ELR (cell line): ENCODE data around the gene CSTF3.
A peak's percentile ranks its signal among the peaks of the same experiment; 100 is the strongest.
"Not testable (repeated sequence)": the region's sequence is repeated elsewhere in the genome, so short reads cannot be mapped to it uniquely, and the experiment has no call there.

Experiments used
- DNase-seq: peaks from one replicate; pipeline ENCODE4 v3.0.0-alpha.2; 2015; ENCODE audit warnings: low read depth

The CSTF3 gene

DNA sequence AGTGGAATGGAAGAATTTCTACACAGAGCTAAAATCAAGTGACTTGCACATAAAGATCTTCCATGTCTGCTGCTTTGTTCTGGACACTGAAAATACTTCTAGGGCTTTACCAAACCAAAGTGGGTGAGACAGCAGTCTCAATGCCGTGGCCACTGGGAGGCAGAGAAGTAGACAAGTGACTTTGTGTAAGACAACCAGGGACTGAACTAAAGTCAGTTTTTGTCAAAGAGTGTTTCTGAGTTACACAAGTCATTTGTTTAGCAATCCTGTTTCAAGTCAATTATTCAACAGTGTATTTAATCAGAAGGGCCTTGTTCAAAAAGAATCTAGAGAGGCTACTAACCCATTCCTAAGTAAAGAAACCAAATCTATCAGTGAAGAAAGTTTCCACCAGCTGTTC, 75.3 kb downstream of the CSTF3 start:
- no peak for DNase-seq

DNA sequence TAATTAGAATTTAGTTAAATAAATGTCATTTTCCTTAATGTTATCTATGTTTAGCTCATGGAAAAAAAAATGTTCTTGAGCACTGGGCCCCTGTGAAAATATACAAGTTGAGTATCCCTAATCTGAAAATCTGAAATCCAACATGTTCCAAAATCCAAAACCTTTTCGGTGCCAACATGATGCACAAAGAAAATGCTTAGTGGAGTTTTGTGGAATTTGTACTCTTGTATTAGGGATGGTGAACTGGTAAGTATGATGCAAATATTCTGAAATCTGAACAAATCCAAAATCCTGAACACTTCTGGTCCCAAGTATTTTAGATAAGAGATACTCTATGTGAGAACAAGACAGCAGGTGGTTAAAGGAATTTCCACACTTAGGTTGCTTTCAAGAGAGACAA, 77.4 kb downstream of the CSTF3 start:
- no peak for DNase-seq

DNA sequence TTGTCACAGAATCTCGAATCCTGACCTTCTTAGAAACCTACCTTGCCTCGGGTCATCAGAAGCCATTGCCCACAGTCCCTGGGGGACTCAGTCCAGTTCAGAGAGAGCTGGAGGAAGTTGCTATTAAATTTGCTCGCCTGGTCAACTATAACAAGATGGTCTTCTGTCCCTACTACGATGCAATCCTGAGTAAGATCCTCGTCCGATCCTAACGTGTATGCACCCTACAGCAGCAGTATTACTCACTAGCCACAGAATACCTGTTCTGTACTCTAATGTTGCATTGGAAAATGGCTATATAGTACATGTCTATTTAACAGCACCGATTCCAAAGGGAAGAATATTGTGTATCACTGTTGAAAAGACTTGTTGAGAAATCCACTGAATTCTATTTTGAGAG, 88.8 kb downstream of the CSTF3 start:
- no peak for DNase-seq

DNA sequence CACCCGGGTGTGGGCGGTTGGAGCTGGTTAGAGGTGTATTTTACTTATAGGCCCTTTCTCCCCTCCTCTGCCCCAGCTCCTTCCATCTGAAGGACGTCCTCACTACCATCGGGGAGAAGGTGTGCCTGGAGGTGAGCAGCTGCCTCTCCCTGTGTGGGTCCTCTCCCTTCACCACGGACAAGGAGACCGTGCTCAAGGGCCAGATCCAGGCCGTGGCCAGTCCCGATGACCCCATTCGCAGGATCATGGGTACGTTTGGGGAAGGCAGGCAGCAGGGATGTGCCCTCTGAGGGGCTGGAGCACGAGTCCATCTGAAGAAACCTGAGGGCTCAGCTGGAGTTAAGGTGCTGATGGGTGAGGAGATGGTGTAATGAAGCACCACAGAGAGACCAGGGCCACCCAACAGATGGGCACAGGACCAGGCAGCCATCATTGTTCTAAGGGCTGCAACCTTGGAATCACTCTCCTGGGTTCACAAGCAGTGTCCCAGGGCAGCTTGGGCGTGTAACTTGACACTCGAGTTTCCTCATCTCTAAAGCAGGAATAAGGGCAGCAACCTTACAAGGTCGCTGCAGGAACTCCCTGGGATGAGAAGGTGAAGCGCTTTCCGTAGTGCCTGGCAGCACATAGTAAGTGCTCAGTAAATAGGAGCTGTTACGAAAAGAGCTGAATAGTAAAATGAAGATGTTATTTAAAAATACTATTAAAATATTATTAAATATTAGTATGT, 92.5 kb downstream of the CSTF3 start:
- DNase-seq, result no peak

DNA sequence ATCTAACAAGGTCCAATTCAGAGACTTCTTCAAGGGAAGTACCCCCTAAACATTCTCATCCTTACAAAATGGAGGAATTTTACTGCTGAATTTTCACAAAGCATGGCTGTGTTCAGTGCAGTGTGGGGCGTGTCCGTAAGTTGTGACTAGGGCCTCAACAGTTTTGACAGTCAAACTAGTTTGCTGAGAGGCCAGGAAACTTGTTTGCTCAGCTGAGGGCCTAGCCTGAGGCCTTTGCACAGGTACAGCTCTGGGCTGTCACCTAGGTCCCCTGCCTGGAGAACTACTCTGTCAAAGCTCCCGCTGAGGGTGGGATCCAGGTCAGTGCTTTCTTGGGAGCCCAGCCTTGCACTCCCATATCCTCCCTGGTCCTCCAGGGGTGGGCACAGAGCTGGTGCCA, 94.0 kb downstream of the CSTF3 start:
- DNase-seq, result no peak

DNA sequence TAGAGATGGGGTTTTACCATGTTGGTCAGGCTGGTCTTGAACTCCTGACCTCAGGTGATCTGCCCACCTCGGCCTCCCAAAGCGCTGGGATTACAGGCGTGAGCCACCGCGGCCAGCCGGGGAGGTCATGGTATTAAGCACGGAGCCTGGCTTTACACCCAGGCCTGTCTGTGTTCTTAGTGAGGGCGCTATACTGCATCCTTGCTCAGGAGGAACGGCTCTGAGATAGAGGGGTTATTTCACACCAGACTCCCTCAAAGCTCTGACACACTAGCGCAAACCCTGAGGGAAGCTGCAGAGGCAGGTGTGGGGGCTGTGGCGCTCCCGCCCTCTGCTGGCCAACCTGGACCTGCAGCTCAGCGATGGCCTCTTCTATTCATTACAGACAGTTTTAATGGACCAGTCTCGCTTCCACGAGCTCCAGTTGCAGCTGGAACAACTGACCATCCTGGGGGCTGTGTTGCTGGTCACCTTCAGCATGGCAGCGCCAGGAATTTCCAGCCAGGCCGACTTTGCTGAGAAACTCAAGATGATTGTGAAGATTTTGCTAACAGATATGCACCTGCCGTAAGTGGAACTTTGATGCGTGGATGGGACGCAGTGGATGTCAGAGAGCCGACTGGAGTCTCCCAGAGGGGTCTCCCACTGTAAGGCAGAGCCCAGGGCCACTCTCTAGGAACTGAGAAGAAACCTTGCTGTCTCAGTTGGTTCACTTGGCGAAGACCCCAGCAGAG, 95.7 kb downstream of the CSTF3 start:
- DNase-seq, result peak; percentile 71

DNA sequence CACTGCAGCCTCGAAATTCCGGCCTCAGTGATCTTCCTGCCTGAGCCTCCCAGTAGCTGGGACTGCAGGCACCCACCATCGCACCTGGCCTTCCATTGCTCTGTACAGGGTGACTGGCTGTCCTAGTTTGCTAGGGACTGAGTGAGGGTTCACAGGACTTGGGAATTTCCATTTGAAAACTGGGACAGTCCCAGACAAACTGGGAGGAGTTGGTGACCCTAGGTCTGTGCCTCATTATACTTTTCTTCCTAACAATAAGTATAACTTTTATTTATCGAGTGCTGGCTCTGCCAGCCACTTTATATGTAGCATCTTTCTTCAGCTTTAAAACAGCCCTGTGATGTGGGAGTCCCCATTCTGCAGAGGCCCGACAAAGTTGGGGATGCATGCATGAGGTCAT, 96.4 kb downstream of the CSTF3 start:
- DNase-seq, result no peak

DNA sequence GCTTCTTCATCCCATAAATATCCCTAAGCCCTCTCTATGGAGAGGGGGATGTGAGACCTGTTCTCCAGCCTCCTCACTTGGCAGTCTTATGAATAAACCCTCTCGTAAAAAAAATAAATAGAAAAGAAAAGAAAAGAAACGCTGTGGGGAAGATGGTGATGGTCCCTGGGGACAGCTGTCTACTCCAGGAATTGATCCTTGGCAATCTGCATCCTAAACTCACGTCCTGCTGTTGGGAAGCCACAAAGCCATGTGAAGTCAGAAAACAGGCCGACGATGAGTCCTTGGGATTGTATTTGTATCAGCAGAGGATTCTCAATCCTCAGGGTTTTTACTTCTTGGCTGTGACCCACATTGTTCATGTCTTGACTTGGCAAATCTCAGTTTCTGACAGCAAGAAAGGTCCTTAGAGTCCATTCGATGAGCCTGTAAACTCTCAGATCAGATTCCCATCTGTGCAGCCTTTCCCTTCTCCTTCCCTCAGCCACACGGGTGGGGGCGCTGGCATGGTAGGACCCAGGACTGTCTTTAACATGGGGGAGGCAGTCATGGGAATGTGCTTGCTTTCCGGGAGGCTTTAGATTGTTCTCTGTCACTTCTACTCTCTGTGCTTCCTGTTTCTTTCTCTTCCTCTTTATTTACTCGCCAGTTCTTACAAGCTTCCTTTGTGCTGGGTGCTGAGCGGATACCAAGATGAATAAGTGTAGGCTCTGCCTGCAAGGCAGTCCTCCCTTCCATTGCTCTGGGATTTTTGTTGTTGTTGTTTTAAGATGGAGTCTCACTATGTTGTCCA, 97.1 kb downstream of the CSTF3 start:
- DNase-seq, result no peak

DNA sequence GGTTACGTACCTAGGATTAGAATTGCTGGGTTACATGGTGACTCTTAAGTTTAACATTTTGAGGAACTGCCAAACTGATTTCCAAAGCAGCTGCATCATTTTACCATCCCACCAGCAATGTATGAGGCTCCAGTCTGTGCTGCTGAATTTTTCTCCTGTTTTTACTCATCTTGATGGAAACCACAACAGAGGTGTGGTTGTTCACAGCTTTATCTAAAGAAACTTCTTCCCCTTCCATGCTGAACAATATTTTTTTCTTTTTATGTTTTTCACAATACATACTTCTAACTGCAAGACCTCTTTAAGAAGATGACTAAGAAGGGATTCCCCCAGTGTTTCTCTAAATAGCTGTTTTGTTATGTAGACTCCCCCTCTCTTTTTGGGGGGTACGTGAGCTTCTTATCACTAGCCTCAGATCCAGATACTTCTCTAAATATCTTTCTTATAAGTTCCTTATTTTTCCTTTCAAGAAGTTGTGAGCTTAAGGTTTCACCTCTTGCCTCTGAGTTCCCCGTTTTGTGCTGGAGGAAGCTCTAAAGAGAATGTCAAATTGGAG, 97.9 kb downstream of the CSTF3 start:
- no peak for DNase-seq

DNA sequence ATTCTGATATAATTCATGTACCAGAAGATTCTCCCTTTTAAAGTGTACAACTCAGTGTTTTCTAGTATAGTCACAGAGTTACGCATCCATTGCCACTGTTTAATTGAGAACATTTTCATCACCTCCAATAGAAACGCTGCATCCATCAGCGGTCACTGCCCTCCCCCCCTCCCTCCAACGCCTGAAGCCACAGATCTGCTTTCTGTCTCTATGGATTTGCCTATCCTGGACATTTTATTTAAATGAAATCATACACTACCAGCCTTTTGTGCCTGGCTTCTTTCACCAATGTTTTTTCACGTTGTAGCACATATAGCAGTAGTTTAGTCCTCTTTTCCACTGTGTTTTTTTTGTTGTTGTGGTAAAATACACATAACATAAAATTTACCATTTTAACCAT, 99.1 kb downstream of the CSTF3 start:
- DNase-seq, result no peak

DNA sequence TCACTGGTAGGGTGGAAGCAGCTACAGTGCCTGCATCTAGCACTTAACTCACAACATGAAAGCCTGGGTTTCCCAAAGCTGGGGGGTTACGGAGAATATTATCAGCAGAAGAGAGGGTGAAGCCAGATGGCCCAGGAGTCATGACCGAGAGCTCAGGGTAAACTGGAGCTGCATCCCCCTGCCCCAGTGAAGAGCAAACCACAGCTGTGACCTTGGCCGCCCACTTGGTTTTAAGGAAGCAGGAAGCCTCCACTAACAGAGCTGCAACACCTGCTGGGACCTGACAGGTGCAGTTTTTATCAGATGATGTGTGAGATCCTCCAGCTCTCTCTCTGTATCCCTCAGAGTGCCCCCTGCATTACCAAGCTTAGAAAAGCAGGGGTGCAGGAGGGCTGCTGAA, 101.0 kb downstream of the CSTF3 start:
- no peak for DNase-seq

DNA sequence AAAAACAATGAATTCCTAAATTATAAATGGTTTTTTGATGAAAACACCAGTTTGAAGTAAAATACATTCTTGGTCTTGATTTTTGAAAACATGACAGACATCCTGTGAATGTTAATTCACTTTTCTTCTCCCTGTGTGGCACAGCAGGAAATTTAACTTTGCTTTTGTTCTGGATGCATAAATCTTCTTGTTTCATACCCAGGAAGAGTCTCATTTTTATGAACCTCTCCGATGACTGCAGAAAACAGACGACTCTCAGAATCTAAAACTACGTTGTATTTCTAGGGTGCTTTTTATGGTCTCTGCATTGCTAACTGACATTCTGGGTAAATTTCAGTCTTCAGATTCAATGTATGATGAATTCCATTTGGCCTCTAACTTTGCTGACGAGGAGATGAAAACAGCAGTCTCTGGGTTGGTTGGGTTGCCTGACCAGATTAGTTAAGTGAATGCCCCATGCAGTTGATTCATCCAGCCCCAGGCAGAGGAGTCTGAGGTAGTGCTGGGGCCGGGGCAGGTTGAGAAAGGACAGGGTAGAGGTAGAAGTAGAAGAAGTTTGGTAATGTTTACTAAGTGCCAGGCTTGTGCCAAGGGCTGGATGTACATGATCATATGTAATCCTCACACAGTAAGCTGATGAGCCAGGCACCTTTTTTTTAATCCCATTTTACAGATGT, 101.8 kb downstream of the CSTF3 start:
- DNase-seq, result no peak

DNA sequence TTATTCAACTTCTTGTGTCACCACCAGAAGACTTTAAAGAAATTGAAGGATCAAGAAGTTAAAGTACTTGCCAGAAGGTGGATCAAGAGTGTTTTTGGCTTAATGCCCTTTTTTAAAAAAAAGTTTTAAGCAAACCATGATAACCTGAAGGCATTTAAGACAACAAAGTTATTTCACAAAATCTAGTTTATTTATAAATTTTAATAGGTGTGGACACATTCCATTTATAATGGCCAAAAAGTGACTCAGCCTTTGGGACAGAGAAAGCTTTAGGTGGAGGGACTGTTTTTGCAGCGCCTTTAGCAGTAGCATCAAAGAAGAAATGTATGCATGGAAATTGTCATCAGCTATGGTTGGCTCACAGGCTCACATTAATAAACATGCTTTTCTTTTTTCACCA, 104.0 kb downstream of the CSTF3 start:
- DNase-seq, result no peak

DNA sequence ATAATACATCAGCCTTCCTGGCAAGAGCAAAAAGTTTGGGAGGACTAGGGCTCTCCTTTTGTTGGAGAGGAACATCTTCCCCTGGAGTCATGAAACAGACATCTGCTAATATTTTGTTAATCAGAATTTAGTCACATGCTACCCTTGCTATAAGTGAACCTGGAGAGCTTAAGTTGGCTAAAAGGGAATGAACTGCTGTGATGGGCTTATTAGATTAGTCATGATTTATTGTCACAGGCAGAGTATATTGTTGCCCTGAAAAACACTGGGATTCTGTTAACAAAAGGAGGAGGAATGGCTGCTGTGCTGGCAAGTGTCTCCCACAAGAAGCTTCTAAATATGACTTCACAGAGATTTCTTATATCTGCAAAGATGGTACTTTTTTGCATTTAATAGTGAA, 105.9 kb downstream of the CSTF3 start:
- DNase-seq, result no peak

DNA sequence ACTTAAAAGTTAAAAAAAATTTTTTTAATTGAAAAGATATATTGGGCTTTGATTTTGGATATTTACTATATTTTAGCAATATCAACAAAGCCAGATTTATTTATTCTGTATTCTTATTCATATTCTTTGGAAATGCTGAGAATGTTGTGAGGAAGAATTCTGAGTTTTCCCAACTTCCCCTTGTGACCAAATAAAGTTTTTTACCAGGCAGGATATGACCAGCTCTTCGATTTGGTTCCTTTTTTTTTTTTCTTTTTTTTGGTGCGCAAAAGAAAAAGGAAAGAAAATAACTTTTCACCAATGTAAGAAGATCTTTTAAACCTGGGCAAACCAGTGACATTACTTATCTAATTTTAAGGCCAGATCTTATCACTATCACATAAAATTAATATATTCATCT, 109.0 kb downstream of the CSTF3 start:
- no peak for DNase-seq

DNA sequence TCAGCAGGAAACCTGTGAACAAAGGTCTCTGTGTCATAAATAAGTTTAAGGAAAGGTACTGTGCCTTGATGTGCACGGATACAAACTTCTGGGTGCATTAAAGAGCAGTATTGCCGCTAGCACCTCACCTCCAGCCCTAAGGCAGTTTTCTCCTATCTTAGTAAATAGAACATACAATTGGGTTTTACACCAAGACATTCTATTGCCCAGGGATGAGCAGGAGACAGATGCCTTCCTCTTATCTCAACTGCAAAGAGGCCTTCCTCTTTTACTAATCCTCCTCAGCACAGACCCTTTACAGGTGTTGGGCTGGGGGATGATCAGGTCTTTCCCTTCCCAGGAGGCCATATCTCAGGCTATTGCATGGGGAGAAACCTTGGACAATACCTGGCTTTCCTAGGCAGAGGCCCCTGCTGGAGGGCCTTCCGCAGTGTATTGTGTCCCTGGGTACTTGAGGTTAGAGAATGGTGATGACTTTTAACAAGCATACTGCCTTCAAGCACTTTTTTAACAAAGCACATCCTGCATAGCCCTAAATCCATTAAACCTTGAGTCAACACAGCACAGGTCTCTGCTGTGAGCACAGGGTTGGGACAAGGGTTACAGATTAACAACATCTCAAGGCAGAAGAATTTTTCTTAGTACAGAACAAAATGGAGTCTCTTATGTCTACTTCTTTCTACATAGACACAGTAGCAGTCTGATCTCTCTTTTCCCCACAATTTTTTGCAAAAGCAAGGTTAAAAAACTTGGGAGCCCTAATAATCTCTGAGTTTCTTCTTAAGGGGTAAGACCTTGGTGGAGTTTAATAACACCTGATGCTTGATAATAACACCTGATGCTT, 111.5 kb downstream of the CSTF3 start:
- not testable (repeated sequence) for DNase-seq

DNA sequence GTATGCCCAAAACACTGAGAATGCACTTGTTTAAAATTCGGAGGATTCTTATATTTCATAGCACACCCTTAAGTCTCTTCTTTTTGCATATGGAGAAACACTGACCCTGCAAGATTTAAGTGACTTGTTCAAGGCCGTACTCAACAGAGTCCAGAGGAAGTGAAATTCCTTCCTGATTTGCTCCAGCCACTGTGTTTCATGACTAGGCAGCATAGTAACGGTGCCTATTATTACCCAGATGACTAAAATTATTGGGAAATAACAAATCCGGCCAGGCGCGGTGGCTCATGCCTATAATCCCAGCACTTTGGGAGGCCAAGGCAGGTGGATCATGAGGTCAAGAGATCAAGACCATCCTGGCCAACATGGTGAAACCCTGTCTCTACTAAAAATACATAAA, 112.6 kb downstream of the CSTF3 start:
- DNase-seq, result peak; percentile 20

DNA sequence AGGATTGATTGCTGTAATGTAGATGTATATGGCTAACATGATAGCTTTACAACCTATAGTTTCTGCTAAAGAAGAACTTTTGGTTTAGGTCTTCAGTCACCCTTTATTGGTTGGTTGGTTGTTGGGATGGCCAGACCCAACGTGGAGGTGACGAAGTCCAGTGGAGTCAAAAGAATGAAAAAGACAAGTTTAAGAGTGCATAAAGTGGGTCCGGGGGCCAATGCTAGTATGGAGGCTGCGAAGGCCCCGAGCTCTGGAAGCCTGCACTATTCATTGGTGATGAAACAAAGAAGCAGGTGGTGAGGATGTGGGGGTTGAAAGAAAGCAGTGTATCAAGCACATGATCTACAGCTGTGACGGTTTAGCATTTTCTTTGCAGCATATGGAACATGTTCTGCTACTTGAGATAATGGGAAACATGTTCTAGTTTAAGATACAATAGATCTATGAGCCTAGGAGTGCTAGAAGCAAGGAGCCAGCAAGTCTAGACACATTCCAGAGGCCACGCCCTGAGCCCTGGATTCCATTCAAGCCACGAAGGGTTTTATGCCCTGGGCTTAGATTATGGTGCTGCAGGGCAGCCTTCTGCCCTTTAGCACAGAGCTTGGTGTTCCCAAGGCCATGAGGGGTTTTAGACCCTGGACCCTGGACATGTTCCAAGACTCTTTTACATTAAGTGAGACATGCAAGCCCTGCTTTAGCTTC, 115.6 kb downstream of the CSTF3 start:
- DNase-seq, result peak; percentile 54

DNA sequence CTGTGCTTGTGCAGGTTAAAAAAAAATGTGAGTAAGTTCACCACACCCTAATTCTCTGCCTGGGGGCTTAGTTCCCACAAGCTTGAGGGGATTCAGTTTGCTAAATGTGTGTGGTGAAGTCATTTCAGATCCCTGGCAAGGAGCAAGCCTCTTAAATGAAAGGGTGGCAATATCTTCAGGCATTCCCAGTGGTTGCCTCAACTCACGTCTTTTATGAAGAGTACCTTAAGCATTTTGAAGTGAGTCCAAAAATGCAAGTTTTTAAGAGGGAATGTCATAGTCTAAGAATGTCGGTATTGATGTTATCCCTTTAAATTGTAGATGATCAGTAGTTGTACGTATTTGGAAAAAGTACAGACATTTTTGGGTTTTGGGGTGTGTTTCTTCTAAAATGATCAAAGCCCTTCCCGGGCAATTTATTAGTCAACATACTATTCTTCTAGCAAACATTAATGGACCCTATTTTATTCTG, 117.0 kb downstream of the CSTF3 start:
- peak; percentile 89 for DNase-seq

DNA sequence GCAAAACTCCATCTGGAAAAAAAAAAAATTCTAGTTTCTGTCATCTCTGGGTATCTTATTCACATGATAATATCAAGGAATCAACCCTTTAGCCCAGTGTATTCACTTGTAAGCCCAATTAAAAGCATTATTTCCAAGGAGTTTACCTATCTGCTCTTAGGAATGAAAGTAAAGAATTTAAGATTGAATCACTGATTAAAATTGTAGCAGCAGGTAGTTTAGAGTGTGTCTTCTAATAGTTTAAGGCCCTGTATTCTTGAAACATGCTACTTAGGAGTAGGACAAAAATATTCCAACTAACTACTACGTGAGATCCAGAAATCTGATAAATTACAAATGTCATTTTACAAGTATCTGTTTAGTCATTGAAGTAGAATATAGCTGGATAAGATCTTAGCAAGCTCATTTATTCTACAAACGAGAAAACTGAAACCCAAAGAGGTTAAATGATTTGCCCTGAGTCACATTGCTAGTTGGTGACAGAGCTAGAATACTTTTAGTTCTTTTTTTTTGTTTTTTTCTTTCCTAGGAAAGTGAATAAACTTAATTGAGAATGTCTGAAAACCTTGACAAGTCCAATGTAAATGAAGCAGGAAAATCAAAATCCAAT, 118.0 kb downstream of the CSTF3 start:
- peak; percentile 58 for DNase-seq
